ENCODE measurements around the gene HACD2. TPM values are rescaled to one million over a fixed set of nuclear protein-coding genes. Genes with fewer than 3 reads are reported as not detected.

HACD2 gene
- total RNA-seq, 1 donor from 2014 or later = 25.5 TPM

DNA sequence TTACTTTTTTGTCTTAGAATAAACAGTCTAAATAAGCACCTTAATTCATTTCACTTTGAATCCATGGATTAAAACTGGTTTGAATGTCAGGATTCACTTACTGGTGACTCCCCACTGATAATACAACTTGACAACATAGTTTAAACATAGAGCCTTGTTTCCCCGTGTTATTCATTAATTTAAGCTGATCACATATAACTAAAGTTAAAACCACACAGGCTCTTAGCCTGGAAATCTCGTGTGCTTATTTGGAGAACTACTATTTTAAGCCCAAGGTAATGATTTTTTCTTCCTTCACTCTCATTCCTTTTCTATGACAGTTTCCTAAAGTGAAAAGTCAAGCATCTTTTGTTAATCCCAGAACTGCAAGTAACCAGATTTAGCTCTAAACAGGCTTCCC is 64.2 kb downstream of the HACD2 start:
- no peak for DNase-seq (ENCODE audit: low read depth)
- TF ChIP-seq, protein P1, sequence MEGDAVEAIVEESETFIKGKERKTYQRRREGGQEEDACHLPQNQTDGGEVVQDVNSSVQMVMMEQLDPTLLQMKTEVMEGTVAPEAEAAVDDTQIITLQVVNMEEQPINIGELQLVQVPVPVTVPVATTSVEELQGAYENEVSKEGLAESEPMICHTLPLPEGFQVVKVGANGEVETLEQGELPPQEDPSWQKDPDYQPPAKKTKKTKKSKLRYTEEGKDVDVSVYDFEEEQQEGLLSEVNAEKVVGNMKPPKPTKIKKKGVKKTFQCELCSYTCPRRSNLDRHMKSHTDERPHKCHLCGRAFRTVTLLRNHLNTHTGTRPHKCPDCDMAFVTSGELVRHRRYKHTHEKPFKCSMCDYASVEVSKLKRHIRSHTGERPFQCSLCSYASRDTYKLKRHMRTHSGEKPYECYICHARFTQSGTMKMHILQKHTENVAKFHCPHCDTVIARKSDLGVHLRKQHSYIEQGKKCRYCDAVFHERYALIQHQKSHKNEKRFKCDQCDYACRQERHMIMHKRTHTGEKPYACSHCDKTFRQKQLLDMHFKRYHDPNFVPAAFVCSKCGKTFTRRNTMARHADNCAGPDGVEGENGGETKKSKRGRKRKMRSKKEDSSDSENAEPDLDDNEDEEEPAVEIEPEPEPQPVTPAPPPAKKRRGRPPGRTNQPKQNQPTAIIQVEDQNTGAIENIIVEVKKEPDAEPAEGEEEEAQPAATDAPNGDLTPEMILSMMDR (IDR thresholded peaks at IDR 0.05; ENCODE audit: insufficient read depth, low read length, poor library complexity, severe bottlenecking) = no peak

DNA sequence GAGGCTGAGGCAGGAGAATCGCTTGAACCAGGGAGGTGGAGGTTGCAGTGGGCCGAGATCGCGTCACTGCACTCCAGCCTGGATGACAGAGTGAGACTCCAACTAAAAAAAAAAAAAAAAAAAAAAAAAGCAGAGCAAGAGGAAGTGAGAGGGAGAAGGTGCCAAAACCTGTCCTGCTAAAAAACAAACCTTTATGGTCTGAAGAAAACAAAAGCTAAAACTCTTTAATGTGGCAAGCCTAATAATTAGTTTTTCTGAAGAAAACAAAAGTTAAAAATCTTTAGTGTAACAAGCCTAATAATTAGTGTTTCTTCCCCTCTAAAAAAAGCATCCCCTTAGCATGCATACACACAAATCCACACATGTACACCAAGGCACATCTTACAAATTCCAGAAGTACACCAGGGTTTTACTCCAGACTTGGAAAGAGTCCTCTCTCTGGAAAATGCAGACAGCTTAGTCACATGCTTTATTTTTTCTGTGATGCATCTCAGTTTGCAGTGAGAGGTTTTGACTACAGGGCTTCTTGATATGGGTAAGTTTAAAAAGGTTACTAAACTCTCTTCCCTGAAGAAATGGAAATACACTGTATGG is 65.9 kb downstream of the HACD2 start:
- TF ChIP-seq, protein P1 (IDR thresholded peaks at IDR 0.05; ENCODE audit: insufficient read depth, low read length, poor library complexity, severe bottlenecking) = no peak
- Histone ChIP-seq H3K36me3 (ENCODE audit: control insufficient read depth, insufficient read depth, low read length) (no peaks in the 10 kb centered on the region), H3K27me3 (ENCODE audit: control insufficient read depth, insufficient read depth, low read length) (no peaks in the 10 kb centered on the region), H3K4me3 (ENCODE audit: low read depth, low read length) (no peak overlapping the region)
- no peak for DNase-seq (ENCODE audit: low read depth)

More for the DNA sequence above, 64.2 kb downstream of the HACD2 start:
- no peaks in the 10 kb centered on the region for H3K36me3 ChIP-seq (ENCODE audit: control insufficient read depth, insufficient read depth, low read length)
- no peak overlapping the region for H3K4me3 ChIP-seq (ENCODE audit: low read depth, low read length)
- H3K27me3 ChIP-seq (ENCODE audit: control insufficient read depth, insufficient read depth, low read length) = no peaks in the 10 kb centered on the region

DNA sequence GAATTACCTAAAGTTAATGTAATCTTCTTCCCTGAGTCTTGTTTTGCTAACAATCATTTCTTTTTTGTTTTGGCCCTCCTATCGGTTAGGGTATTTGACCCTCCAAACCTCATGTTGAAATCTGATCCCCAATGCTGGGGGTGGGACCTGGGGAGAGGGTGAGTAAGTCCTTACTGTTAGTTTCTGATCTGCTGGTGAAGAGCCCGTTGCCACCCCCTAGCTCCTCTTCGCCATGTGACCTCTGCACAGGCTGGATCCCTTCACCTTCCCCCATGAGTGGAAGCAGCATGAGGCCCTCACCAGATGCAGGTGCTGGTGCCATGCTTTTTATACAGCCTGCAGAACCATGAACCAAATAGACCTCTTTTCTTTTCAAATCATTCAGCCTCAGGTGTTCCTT is 73.1 kb downstream of the HACD2 start:
- H3K36me3 ChIP-seq (ENCODE audit: control insufficient read depth, insufficient read depth, low read length) = no peaks in the 10 kb centered on the region
- no peaks in the 10 kb centered on the region for H3K27me3 ChIP-seq (ENCODE audit: control insufficient read depth, insufficient read depth, low read length)
- H3K4me3 ChIP-seq (ENCODE audit: low read depth, low read length) = no peak overlapping the region
- TF ChIP-seq, protein P1 (IDR thresholded peaks at IDR 0.05; ENCODE audit: insufficient read depth, low read length, poor library complexity, severe bottlenecking) = no peak
- no peak for DNase-seq (ENCODE audit: low read depth)

DNA sequence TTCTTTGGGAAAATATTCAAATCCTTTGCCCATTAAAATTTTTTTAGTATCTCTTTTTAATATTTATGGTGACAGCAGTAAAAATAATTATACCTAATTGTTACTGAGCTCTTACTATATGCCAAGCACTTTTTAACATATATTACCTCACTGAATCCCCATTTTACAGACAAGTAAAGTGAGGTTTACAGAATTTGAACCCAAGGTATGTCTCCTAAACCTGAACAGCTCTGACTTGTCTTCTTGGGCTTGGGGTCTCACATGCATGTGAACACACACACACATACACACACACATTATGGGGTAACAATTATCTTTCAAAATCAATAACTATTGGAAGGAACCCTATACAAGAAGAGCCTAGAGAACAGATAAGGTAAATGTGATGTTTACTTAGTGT is 73.8 kb downstream of the HACD2 start:
- no peak for DNase-seq (ENCODE audit: low read depth)
- TF ChIP-seq, protein P1 (IDR thresholded peaks at IDR 0.05; ENCODE audit: insufficient read depth, low read length, poor library complexity, severe bottlenecking) = no peak
- Histone ChIP-seq H3K27me3 (ENCODE audit: control insufficient read depth, insufficient read depth, low read length) (no peaks in the 10 kb centered on the region), H3K4me3 (ENCODE audit: low read depth, low read length) (no peak overlapping the region), H3K36me3 (ENCODE audit: control insufficient read depth, insufficient read depth, low read length) (no peaks in the 10 kb centered on the region)

DNA sequence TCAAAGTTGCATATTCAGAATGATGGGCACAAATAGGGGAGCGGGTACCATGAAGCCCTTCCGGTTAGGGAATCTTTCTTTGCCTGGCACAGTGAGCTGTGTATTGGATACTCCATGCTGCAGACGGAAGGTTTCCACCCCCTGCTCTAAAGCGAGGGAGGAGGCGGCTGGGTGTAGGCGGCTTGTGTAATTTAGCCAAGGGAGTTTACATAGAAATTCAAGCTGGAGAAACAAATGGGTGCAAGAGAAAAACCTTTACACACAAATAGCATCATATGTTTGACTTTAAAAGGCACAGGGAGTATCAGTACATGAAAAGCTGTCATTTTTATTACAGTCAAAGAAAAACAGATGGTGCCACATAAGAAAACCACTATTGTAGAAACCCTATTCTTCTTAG is 76.7 kb downstream of the HACD2 start:
- TF ChIP-seq, protein P1 (IDR thresholded peaks at IDR 0.05; ENCODE audit: insufficient read depth, low read length, poor library complexity, severe bottlenecking) = no peak
- Histone ChIP-seq H3K36me3 (ENCODE audit: control insufficient read depth, insufficient read depth, low read length) (no peaks in the 10 kb centered on the region), H3K27me3 (ENCODE audit: control insufficient read depth, insufficient read depth, low read length) (no peaks in the 10 kb centered on the region), H3K4me3 (ENCODE audit: low read depth, low read length) (no peak overlapping the region)
- DNase-seq (ENCODE audit: low read depth) = no peak

DNA sequence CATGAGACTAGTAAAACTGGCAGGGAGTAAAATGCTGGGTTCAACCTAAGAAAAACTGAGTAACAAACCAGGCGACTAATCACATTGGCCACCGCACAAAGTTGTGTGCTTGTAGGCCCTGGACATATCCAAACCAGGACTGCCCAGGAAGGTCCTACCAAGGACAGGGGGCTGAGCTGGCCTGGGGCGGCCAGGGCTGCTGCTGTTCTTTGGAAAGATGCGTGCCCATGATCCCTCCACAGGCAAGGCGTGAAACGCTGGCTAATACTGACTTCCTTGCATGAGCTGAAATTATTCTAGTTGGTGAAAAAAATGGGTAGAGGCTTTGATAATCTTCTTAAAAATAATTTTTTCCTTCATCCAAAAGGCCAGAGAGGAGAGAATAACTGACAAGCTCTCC is 79.0 kb downstream of the HACD2 start:
- DNase-seq (ENCODE audit: low read depth) = no peak
- no peaks in the 10 kb centered on the region for H3K27me3 ChIP-seq (ENCODE audit: control insufficient read depth, insufficient read depth, low read length)
- TF ChIP-seq, protein P1 (IDR thresholded peaks at IDR 0.05; ENCODE audit: insufficient read depth, low read length, poor library complexity, severe bottlenecking) = no peak
- no peaks in the 10 kb centered on the region for H3K36me3 ChIP-seq (ENCODE audit: control insufficient read depth, insufficient read depth, low read length)
- no peak overlapping the region for H3K4me3 ChIP-seq (ENCODE audit: low read depth, low read length)

Measured in kidney epithelial cell (primary cell).